Fibroblast of villous mesenchyme (primary cell): ENCODE measurements around the gene C12orf57. TPM values are rescaled to one million over a fixed set of nuclear protein-coding genes. Genes with fewer than 3 reads are reported as not detected.
A peak's percentile ranks its signal among the peaks of the same experiment; 100 is the strongest.

Experiments used
- DNase-seq: peaks from one replicate; pipeline ENCODE4 v3.0.0-alpha.2; 2010; ENCODE audit warnings: low read depth
- H3K4me3 ChIP-seq: 2 replicates; pipeline ENCODE4 v1.5.1; 2011; ENCODE audit warnings: low read depth, mild to moderate bottlenecking, low read length
- CTCF ChIP-seq: IDR thresholded peaks from 2 replicates; pipeline ENCODE4 v1.5.1; 2012; ENCODE audit warnings: low read depth, mild to moderate bottlenecking, low read length; ENCODE audit not compliant: insufficient read depth
- total RNA-seq: library from RNA; depleted of rRNA; stranded (reverse); fragments of >200 nt; gene quantifications from 2 replicates; pipeline ENCODE4 v1.2.3, GENCODE V29; 2012

Gene C12orf57
- total RNA-seq, 1 donor = 96.7 TPM

GRCh38 chr12:6935371-6936193 lies 8.2 kb upstream of the C12orf57 start:
- no peak for TF ChIP-seq CTCF
- H3K4me3 ChIP-seq = no peak overlapping the region
- no peak for DNase-seq

GRCh38 chr12:6936194-6936635 lies 7.6 kb upstream of the C12orf57 start:
- no peak for DNase-seq
- no peak for TF ChIP-seq CTCF
- H3K4me3 ChIP-seq = no peak overlapping the region

GRCh38 chr12:6936636-6937480 lies 7.0 kb upstream of the C12orf57 start:
- TF ChIP-seq CTCF = no peak
- H3K4me3 ChIP-seq = no peak overlapping the region

GRCh38 chr12:6937481-6938352 lies 6.1 kb upstream of the C12orf57 start:
- peak overlapping the region; percentile 59 for H3K4me3 ChIP-seq
- peak; percentile 90 for DNase-seq
- TF ChIP-seq CTCF = peak; percentile 82

More at GRCh38 chr12:6936636-6937480, 7.0 kb upstream of the C12orf57 start:
- no peak for DNase-seq

GRCh38 chr12:6938353-6939190 lies 5.2 kb upstream of the C12orf57 start:
- peak overlapping the region; percentile 59 for H3K4me3 ChIP-seq
- DNase-seq = no peak
- TF ChIP-seq CTCF = no peak
